T-helper 9 cell (primary cell): Measurements from ENCODE around the gene EOLA2.
A peak's percentile ranks its signal among the peaks of the same experiment; 100 is the strongest.
"Not testable (repeated sequence)": the region's sequence is repeated elsewhere in the genome, so short reads cannot be mapped to it uniquely, and the experiment has no call there.

Experiments
- DNase-seq: peaks from one replicate; pipeline ENCODE4 v3.0.0-alpha.2; 2020
- total RNA-seq, 2 donors: gene quantifications; one replicate each; lab custom pipeline; 2026; lab: John Stamatoyannopoulos, UW

EOLA2 gene
- 24.8 to 30.9 reads per million in 2 donors for total RNA-seq

DNA sequence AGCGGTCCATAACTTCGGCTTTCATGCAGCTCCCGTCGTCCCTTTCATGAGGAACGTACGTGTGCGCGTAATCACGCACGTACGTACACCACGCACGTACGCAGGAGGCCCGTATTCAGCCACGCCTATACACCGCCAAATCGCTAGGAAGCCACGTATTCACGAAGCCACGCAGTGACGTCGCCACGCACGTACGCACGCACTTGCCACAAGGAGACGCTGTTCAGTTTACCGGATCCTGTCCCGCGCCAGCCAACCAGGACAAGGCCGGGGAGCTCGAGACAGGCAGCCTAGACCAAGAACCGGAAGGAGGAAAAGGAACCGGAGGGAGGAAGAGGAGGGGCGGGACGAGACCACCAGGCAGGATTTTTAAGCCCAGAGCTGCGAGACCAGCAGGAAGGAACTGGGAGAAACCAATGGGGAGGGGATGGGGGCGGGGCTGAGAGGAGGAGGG is at the start of gene EOLA2:
Gene EOLA2, minus strand, starts transcription at position 65 of the 454 bp plus-strand sequence. CDS start 4,617 bp downstream, outside the sequence.
- DNase-seq = peak; percentile 83

DNA sequence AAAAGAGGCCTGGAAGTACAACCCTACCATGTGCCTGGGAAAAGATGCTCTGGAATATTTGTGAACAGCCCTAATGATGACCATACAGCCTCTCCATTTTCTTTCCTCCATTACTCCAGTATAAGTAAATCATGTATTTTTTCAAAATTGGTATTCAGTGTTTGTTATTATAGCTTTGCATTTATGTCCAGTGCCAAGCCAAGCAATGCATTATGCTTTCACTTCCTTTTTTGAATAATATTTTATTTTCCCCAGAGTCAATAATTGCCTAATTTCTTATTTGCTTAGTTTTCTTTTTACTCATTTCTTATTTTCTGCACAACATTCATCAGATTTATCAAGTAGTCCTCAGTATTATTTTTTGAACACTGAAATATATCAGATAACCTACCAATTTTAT is 49.3 kb upstream of the EOLA2 start:
- no peak for DNase-seq

DNA sequence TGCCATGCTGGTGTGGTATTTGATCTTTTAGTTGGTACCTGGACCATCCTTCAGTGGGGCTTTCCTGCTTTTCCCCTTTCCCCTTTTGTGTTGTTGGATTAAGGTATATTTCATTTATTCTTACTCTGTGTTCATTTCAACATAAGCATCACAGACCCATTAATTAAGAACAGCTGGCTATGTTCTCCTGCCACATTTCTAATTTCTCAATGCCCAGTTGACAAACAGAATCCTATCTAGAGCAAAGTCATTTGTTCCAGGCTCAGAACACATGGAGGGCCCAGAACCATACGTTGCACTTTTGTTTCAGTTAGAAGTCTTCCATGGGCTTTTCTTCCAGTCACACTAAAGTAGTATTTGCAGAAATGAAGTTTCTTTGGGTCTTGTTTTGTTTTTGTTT is 46.1 kb upstream of the EOLA2 start:
- no peak for DNase-seq

DNA sequence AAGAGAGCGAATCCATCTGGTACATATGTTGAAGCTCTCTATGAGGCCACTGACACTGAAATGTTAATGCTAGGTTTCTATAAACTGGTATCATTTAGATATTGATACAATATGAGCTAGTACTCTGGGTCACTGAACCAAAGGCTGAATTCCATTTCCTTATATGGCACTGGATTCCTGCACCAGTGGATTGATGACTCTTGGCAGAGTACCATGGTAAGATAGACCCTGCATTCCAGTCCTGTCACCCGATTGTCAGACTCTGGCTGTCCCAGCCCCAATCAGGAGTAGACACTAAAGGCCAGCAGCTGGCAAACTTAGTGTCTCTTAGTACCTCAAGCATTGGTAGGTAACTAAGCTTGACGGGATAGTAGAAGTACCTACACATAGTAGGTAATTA is 44.0 kb upstream of the EOLA2 start:
- DNase-seq = no peak

DNA sequence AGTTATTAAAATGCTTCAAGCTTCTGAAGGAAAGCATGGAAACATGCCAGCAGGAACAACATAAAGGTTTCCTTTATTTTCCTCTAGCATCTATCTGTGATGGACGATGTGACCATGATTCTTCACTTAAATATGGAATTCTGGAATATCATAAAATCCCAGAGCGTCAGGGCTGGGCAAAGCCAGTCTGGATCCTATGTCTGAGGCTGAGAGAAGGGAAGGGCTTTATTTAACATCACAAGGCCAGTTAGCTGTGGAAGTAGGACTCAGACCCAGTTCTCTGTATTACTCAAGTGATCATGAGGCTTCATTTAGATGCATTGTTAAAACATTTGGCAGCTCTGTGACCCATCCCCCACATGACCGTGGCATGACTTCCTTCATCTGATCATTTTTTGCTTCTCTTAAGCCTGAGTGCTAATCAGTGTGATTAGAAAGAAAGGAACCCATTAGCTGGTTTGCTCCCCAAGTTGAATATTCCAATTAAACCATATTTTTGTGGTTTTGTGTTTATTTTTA is 40.9 kb upstream of the EOLA2 start:
- no peak for DNase-seq

DNA sequence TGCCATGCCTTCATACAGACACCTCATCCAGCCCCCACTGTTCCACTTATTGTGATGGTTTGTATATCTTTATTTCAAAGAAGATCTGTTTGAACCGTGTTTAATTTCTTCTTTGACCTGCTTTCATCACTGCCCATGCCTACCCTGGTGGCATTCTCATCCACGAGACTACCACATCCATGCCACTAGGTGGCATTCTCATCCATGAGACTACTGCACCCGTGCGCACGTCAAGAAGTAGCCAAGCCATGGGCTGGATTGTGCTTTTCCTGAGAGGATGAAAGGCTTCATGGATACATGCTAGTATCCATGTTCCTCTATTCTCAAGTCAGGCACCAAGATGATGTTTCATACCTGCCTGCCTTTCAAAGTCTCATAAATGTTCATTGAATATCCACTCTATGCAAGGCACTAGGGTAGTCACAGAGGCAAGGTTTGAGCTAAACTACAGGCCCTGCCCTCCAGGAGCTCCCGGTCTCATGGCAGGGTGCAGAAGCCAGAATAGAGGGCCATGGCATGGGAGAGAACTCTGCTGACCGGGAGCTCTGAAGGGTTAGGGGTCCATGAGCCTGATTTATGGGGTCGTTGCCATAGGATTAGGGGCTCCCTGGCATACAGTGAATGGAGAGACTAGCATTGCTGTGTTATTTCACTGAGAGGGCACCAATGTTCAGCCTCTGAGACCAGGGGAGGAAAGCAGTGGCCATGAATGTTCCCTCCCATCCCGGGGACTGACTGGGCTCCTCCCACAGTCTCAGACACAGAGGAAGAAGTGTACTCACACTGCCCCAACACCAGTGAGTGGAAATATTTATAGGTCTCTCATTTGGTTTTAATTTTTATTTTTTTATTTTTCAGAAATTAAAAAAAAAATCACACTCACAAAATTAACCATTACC is 24.8 kb upstream of the EOLA2 start:
- no peak for DNase-seq

DNA sequence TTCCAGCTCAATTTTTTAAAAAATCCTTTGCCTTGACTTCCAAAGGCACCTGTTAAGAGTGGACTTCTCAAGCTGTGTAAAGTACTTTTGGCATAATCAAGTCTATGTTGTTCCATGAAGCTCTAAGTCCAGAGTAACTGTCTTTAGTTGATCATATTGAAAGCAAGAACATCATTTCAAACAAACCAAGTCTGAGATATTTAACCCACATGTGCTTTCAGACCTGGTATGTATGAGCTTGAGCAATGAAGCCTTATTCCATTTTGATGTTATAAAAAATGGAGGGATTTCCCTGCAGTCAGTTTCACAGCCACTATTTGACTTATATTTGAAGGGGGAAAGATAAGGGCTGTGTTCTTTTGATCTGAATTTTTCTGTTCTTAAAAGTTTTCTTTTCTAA is 23.7 kb upstream of the EOLA2 start:
- DNase-seq = no peak

DNA sequence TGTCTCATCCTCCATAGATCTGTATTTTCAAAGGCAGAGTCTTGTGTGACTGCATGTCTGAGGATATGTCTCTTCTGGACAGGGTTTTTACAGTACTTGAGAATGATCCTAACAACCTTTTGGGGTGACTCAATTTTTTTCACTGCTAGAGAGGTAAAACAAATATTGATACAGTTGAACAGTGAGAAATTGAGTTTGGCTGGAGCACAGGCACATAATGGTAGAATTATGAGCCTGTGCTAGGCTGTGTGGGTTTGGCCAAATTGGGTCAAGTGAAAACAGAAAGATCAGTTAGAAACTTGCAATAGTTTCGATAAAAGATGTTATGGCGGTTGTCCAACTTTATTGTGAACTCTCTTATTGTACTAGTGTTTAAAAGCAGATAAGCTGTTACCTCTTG is 23.3 kb upstream of the EOLA2 start:
- DNase-seq = no peak

DNA sequence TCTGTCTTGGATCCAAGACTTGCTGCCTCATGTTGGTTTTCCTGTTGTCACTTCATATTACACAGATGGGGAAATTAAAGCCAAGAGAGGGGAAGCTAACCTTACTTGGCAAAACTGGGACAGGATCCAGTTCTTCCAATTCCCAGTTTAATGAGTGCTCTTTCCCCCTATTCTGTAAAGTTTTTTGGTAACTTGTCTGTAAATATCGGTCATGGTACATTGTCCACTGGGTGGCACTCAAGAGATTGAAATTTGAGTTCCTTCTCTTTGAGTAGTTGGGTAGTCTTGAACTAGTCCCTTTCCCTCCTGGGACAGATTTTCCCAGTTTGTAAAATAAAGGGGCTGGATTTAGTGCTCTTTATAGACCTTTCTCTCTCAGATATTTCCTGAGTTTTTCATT is 12.4 kb upstream of the EOLA2 start:
- DNase-seq = no peak

DNA sequence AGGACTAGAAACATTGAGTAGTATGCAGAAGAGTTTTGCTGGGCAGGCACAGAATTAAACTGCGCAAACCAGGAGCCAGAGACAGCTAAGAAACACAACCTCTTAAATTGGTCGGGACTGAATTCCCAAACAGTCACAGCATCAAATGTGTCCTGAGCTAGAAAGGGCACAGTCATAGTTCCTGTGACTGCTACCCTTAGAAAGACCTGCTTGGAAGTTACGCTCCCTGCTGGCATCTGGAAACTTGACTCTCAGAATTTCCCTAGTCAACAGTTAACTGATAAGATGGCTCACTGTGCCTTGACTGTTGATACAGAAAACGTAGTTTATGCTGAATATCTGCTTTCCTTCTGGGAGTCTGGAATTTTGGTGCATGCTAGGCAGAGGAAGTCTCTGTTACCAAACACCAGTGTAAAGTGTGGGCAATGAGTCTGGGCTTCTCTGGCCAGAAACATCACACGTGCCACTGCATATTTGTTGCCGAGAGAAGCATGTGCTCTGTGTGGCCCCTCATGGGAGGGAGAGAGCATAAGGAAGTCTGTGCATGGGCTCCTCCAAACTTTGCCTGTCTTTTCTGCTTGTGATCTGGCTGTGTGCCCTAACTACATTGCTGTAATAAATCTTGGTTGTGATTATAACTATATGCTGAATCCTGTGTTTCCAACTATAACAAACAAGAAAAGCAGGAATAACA is 11.6 kb upstream of the EOLA2 start:
- DNase-seq = no peak

DNA sequence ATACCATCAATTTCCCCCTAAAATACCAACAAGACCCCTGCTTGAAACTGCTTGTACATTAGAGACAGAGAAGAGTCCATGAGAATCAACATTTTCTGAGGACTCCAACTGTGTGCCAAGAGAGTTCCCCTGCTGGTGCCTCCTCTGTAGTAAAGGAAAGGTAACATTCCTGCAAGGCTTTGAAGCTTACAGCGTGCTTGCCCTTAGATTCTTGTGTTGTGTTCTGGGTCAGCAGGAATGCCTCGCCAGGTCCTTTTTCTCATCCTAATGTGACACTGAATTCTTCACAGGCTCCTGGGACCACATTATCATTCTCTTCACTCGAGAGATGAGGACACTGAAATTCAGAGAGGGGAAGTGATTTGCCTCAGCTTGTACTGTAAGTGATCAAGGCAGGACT is 9.7 kb upstream of the EOLA2 start:
- DNase-seq = no peak

DNA sequence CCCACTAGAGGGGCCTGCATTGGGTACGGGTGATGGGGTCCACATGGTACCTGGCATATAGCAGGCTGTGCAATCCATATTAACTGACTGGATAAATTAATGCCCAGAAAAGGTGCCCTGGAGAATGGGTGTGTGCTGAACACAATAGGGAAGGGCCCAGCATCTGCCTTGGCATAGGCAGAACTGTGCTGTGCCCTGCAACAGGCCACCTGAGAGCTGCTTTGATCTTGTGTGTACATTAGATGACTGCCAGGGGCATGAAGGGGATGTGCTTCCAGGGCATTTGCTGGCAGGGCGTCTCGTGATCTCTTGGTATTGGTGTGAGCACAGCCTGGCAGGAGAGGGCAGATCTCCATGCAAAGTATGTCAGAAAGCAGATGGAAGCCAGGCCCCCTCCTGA is 8.6 kb upstream of the EOLA2 start:
- not testable (repeated sequence) for DNase-seq

DNA sequence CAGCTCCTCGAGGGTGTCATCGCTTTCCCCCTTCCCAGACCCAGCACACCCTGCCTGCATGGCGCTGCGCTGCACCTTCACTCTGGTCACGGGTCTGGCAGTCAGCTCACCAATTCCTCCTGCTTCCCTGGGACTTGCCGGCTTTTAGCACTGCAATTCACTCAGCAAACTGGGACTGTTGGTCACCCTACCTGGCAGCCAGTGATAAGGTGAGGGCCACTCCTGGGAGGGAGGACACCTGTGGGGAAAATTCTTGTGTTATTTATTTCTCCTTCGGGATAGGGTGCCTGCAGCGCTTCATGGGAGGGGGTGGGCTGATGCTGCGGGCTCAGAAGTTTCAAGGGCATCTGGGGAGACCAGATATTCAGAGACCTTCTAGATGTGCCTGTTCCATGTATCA is 7.5 kb upstream of the EOLA2 start:
- not testable (repeated sequence) for DNase-seq

DNA sequence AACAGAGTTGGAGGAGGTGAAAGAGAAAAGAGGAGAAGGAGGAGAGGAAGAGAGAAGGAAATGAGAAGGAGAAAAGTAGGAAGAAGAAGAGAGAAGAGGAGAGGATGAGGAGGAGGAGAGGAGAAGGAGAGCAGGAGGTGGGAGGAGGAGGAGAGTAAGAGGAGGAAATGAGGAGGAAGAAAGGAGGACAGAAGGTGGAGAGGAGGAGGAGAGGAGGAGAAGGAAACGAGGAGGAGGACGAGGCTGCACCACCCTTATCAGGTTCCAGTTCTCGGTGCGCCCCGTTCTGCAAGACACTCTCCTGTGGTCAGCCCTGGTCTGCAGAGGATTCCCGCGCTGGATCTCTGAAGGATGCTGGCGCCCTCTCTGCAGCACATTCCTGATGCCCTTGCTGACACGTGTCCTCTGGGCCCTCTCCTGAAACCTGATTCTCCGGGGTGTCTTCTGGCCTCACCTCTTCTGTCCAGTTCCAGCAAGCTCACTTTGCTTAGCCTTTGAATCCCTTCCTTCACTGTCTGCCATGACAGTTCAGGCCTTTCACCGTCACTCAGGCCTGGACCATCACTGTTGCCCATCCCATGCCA is 6.9 kb upstream of the EOLA2 start:
- DNase-seq = not testable (repeated sequence)

DNA sequence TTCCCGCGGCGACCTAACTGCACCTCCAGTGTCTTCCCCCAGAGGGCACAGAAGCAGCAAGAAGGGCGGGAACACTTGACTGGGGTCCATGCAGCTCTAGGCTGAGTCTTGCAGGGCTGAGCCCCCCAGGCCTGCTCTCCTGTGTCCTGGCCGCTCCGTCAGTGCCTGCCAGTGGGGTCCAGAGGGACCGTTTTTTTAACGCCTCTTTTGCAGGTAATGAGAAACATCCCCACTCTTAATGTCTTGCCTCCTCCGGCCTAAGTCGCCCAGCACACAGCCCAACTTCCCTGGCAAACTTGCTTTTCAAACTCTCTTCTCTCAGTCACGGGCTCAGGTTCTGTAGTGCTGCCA is 2.4 kb upstream of the EOLA2 start:
- not testable (repeated sequence) for DNase-seq

DNA sequence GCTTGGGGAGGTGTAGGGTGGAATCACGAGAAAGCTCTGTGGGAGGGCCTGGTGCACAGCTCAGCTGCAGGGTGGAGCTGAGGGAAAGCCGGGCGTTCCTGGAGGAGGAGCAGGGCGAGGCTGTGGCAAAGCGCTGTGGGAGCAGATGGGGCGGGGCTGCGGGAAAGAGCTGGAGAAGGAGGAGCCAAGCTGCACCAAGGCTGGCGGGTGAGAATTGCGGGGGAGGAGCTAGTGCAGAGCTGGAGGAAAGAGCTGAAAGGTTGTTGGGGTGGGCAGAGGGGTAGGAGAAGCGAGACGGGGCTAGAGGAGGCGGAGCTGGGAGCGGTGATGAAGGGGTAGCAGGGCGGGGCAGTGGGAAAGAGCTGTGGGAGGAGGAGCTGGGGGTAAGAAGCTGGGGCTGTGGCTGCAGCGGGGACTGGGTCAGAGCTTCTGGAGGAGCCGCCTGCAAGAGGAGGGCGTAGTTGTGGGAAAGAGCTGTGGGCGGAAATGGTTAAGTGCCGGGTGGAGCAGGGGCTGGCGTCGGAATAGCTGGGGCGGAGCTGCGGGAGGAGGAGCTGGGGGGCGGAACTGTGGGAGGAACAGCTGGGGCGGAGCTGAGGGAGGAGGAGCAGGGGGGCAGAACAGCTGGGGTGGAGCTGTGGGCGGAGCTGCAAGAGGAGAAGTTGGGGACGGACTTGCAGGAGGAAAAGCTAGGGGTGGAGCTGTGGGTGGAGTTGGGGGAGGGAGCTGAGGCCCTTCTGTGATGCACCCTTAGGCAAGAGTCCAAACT is 1.8 kb upstream of the EOLA2 start:
- DNase-seq = peak; percentile 83

DNA sequence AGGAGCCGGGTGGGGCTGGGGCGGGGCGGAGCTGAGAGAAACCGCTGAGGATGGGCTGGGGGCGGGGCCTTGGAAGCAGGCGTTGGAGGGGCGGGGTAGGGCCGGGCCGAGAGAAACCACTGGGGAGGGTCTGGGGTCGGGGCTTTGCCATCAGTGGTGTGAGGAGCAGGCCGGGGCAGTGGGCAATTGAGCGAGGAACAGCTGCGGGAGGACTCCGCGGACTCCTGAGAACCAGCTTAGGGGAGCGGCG is 1.3 kb upstream of the EOLA2 start:
- DNase-seq = no peak

DNA sequence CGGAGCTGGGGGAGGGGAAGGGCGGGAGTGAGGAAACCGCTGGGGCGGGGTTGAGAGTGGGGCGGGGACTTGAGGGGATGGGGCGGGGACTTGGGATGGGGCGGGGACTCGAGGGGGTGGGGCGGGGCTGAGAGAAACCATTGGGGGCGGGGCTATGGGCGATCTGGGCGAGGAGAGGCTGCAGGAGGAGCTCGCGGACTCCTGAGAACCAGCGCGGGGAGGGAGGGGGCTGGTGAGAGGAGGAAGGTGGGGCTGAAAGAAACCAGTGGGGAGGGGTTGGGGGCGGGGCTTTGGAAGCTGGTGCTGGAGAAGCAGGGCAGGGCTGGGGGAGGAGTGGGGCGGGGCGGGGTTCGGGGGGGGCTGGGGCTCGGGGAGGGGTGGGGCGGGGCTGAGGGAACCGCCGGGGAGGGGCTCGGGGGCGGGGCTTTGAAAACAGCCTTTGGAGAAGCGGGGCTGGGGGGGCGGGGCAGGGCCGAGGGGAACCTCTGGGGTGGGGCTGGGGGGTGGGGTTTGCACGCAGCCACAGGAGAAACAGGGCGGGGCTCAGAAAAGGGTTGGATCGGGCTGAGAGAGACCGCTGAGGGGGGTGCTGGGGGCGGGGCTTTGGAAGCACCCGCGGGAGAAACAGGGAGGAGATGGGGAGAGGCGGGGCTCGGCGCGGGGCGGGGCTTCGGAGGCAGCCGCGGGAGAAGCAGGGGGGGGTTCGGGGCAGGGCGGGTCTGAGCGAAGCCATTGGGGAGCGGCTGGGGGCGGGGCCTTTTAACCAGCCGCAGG is 777 bp upstream of the EOLA2 start:
- peak; percentile 83 for DNase-seq

DNA sequence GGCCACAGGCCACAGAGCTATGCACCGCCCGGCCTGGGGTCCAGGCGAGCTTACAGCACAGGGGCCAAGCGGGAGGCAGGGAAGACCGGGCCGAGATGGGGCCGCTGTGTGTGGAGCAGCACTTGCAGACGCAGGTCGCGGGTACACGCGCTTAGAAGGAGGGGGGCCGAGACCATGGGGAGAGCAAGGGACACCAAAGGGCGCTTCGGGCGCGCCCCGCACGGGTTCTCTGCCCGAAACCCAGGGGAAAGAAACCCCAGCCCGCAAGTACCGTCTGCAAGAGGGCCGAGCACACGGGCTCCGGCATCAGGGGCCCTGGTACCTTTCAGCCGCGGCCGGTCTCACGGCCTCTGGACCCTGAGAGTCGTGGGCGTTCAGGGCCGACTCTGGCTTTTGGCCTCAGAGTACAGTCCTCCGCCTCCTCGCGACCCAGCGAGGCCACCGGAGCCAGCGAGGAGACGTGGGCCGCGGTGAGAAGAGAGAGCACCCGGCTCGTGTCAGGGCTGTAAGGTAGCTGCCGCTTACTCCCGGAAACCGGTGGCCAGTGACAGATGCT is 342 bp downstream of the EOLA2 start:
- peak; percentile 23 for DNase-seq

DNA sequence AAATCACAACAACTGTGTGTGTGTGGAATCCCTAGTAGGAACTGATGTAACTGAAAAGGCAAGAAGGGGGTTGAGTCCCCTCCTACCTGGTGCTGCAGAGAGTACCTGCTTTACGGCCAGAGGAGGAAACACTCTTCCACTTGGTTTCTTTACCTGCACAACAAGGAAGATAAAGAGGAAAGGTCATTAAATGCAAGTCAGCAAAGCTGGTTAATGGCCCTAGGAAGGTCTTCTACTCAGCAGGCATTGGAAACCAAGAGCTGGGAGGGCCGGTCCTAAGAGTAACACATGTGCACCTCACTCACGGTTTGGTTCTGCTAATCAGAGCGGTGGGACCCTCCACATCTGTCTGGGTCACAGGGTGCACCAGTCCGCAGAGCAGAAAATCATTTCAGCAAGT is 963 bp downstream of the EOLA2 start:
- not testable (repeated sequence) for DNase-seq

DNA sequence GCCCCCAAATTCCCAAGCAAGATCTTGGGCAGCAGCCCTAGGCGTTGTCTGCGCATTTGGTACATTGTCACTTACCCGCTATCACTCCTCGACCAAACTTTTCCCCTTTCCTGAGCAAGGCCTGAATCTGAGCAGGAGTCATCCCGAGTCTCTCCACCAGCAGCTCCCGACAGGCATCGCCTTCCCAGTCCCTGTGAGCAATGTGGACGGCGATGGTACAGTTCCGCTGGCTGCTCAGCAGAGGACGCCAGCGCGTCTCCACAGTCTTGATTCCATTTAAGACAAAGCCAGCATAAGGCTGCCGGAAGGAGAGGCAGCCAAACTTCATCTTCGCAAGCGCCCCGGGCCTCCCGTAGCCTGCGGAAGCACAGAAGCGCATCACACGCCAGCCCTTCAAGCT is 4.7 kb downstream of the EOLA2 start:
- DNase-seq = not testable (repeated sequence)

DNA sequence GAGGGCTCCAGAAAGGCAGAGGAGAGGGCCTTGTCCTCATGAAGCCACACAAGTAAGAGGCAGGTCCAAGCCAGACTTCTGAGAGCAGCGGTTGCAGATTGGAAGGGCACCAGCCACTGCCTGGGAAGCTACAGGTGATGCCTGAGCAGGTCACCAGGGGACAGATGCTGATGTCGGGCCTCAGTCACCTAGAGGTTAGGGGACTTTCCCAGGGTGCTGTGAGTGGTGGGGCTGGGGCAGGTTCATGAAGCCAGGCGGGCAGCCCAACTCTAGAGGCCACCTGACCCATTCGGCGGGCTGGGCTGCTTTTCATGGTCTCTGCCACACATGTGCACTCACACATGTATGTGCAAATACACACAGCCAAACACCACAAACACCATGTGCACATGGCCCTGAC is 5.3 kb downstream of the EOLA2 start:
- not testable (repeated sequence) for DNase-seq
